Measurements from ENCODE around the gene CCDC18. TPM values are rescaled to one million over a fixed set of nuclear protein-coding genes. Genes with fewer than 3 reads are reported as not detected.

The CCDC18 gene
- polyA plus RNA-seq, 3 donors: 2.8 to 5.9 (median 4.4) TPM

DNA sequence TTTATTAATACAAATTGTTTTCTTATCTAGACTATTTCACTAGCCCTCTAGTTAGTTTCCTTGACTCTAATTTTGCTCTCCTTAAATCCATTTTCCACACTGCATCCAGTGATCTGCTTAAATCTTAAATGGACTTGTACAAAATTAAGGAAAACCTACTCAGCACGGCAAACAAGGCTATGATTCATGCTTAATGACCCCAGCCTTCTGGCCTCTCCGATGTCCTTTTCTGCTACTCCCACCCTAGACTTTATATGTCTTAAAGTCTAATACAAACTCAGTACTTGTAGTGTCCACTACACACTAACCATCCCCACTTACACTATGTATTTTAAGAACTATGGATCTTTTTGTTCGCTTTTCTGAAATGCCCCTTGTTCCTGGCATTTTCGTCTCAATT lies 2.5 kb upstream of the CCDC18 start:
- DNase-seq: peak in 1 of 3 donors; percentile 17
- Mint-ChIP-seq H3K4me1 (peaks cover 51% of the 10 kb centered on the region), H3K27me3 (ENCODE audit: low read depth in 3 of 3) (no peaks in the 10 kb centered on the region), H3K4me3 (peak overlapping the region; percentile 98 to 99), H3K36me3 (peaks cover 5 to 21% of the 10 kb centered on the region in 2 donors), H3K27ac (peak overlapping the region; percentile 73 to 100 (median 99)), H3K9me3 (peaks cover 0 to 6% (median 0%) of the 10 kb centered on the region in 7 donors)
- intact Hi-C loops (cut with micrococcal nuclease): loop anchor here in 1 of 2 donors (5.0 kb wide), 1 partner anchor 96 kb away; no protein-coding TSS in a partner anchor
- TF ChIP-seq, protein P1, sequence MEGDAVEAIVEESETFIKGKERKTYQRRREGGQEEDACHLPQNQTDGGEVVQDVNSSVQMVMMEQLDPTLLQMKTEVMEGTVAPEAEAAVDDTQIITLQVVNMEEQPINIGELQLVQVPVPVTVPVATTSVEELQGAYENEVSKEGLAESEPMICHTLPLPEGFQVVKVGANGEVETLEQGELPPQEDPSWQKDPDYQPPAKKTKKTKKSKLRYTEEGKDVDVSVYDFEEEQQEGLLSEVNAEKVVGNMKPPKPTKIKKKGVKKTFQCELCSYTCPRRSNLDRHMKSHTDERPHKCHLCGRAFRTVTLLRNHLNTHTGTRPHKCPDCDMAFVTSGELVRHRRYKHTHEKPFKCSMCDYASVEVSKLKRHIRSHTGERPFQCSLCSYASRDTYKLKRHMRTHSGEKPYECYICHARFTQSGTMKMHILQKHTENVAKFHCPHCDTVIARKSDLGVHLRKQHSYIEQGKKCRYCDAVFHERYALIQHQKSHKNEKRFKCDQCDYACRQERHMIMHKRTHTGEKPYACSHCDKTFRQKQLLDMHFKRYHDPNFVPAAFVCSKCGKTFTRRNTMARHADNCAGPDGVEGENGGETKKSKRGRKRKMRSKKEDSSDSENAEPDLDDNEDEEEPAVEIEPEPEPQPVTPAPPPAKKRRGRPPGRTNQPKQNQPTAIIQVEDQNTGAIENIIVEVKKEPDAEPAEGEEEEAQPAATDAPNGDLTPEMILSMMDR (IDR thresholded peaks at IDR 0.05): no peak
- Histone ChIP-seq H2AFZ (ENCODE audit: insufficient read depth, low read depth, low read length, poor library complexity, severe bottlenecking) (no peak overlapping the region), H3K27ac (ENCODE audit: low read depth in 1 of 2, low read length in 2 of 2) (peak overlapping the region in 1 of 2 donors; percentile 99), H3K9me3 (replicated peaks in 1 of 2; ENCODE audit: control insufficient read depth in 1 of 2, insufficient read depth in 1 of 2, low read length in 2 of 2) (no peaks in the 10 kb centered on the region), H4K20me1 (ENCODE audit: insufficient read depth, low read length) (peaks cover 63% of the 10 kb centered on the region), H3K4me1 (ENCODE audit: control insufficient read depth in 1 of 2, insufficient read depth in 2 of 2, low read length in 2 of 2) (peaks cover 31 to 47% of the 10 kb centered on the region in 2 donors), H3K79me2 (ENCODE audit: insufficient read depth, low read length) (peaks cover 81% of the 10 kb centered on the region), H3K27me3 (ENCODE audit: control insufficient read depth in 2 of 2, insufficient read depth in 2 of 2, low read length in 2 of 2) (no peaks in the 10 kb centered on the region), H3K4me2 (replicated peaks; ENCODE audit: extremely low read depth, low read length, poor library complexity, severe bottlenecking) (peak overlapping the region; percentile 78), H3K4me3 (replicated peaks in 1 of 3; ENCODE audit: low read depth in 2 of 3, low read length in 3 of 3) (peak overlapping the region in 2 of 3 experiments; percentile 70 to 87), H3K9ac (ENCODE audit: insufficient read depth, low read length, poor library complexity, severe bottlenecking) (peak overlapping the region; percentile 19), H3K36me3 (replicated peaks in 1 of 2; ENCODE audit: control insufficient read depth in 1 of 2, insufficient read depth in 2 of 2, low read length in 2 of 2) (peaks cover 6 to 20% of the 10 kb centered on the region in 2 donors)
- WGBS (ENCODE audit: insufficient coverage): 58% methylated on average over 2 of the region's 4 CpGs

DNA sequence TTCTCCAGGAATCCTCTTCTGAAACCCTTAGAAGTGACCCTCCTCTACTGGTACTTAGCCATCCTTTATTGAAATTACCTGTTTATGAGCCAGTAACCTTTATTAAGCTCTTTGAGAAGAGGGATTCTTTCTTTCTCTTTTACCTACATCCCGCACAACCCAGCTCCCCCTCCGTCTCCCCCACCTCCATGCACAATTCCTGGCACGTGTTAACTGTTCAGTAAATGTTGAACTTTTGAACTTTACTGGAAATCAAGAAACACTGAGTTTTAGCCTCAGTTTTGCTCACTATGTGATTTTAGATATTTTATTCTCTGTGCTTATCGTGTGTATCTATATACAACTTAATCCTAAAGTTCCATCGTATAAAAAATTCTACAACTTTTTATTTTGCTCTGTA lies 2.1 kb upstream of the CCDC18 start:
- intact Hi-C loops (cut with micrococcal nuclease): loop anchor here in 1 of 2 donors (5.0 kb wide), 1 partner anchor 96 kb away; no protein-coding TSS in a partner anchor
- H3K27ac ChIP-seq (ENCODE audit: low read depth in 1 of 2, low read length in 2 of 2): peak overlapping the region in 1 of 2 donors; percentile 99

More for the DNA sequence above, 2.1 kb upstream of the CCDC18 start:
- Mint-ChIP-seq H3K9me3 (peaks cover 0 to 6% (median 0%) of the 10 kb centered on the region in 7 donors), H3K4me3 (peak overlapping the region; percentile 98 to 99), H3K27me3 (ENCODE audit: low read depth in 3 of 3) (no peaks in the 10 kb centered on the region), H3K27ac (peak overlapping the region; percentile 73 to 100 (median 100)), H3K36me3 (peaks cover 5 to 21% of the 10 kb centered on the region in 2 donors), H3K4me1 (peaks cover 48% of the 10 kb centered on the region)
- Histone ChIP-seq H3K36me3 (replicated peaks in 1 of 2; ENCODE audit: control insufficient read depth in 1 of 2, insufficient read depth in 2 of 2, low read length in 2 of 2) (peaks cover 6 to 20% of the 10 kb centered on the region in 2 donors), H3K9ac (ENCODE audit: insufficient read depth, low read length, poor library complexity, severe bottlenecking) (peak overlapping the region; percentile 99), H3K4me3 (replicated peaks in 1 of 3; ENCODE audit: low read depth in 2 of 3, low read length in 3 of 3) (peak overlapping the region; percentile 70 to 87 (median 76)), H3K27me3 (ENCODE audit: control insufficient read depth in 2 of 2, insufficient read depth in 2 of 2, low read length in 2 of 2) (no peaks in the 10 kb centered on the region), H3K4me2 (replicated peaks; ENCODE audit: extremely low read depth, low read length, poor library complexity, severe bottlenecking) (peak overlapping the region; percentile 78), H2AFZ (ENCODE audit: insufficient read depth, low read depth, low read length, poor library complexity, severe bottlenecking) (no peak overlapping the region), H3K9me3 (replicated peaks in 1 of 2; ENCODE audit: control insufficient read depth in 1 of 2, insufficient read depth in 1 of 2, low read length in 2 of 2) (no peaks in the 10 kb centered on the region), H3K4me1 (ENCODE audit: control insufficient read depth in 1 of 2, insufficient read depth in 2 of 2, low read length in 2 of 2) (peaks cover 31 to 44% of the 10 kb centered on the region in 2 donors), H3K79me2 (ENCODE audit: insufficient read depth, low read length) (peaks cover 81% of the 10 kb centered on the region), H4K20me1 (ENCODE audit: insufficient read depth, low read length) (peaks cover 58% of the 10 kb centered on the region)
- DNase-seq: no peak
- TF ChIP-seq, protein P1 (IDR thresholded peaks at IDR 0.05): no peak
- WGBS (ENCODE audit: insufficient coverage): no CpG with 5 or more reads among the region's 5 CpGs
